GM19372 (cell line): ENCODE results near the gene TIGD3.

Experiments used
- ATAC-seq: cut with Tn5 transposase; IDR thresholded peaks from one replicate; pipeline ENCODE4 v1.9.1; 2021; ENCODE audit warnings: mild to moderate bottlenecking, low read depth, moderate library complexity; ENCODE audit not compliant: unreplicated experiment

Gene TIGD3

GRCh38 chr11:65401073-65401802, 46.7 kb downstream of the TIGD3 start:
- ATAC-seq = no peak

GRCh38 chr11:65401803-65402248, 47.3 kb downstream of the TIGD3 start:
- no peak for ATAC-seq

GRCh38 chr11:65402790-65403189, 48.2 kb downstream of the TIGD3 start:
- no peak for ATAC-seq

- no peak for ATAC-seq
These were observed 49.1 kb downstream of the TIGD3 start for GRCh38 chr11:65403607-65404121.

- no peak for ATAC-seq
These were observed 49.7 kb downstream of the TIGD3 start for GRCh38 chr11:65404210-65404609.

- ATAC-seq = no peak
These were observed 50.2 kb downstream of the TIGD3 start for GRCh38 chr11:65404638-65405339.
